GM23248 (cell line): ENCODE results near the gene NCOA1. TPM values are rescaled to one million over a fixed set of nuclear protein-coding genes. Genes with fewer than 3 reads are reported as not detected.

Source experiments
- DNase-seq: peaks from one replicate; pipeline ENCODE4 v3.0.0-alpha.2; 2015
- H2AFZ ChIP-seq: fragments of 200-600 bp; sonication (generic); 2 replicates; pipeline ENCODE4 v1.6.1; 2016; ENCODE audit warnings: antibody characterized with exemption
- H3F3A ChIP-seq: fragments of 200-600 bp; sonication (generic); 2 replicates; pipeline ENCODE4 v1.6.1; 2016; ENCODE audit warnings: mild to moderate bottlenecking, antibody characterized with exemption, mixed run types; ENCODE audit not compliant: insufficient read depth
- H3K27ac ChIP-seq: fragments of 200-600 bp; sonication (generic); 2 replicates; pipeline ENCODE4 v1.5.1; 2016; ENCODE audit warnings: mild to moderate bottlenecking
- H3K27me3 ChIP-seq: fragments of 200-600 bp; sonication (generic); replicated peaks from 2 replicates; pipeline ENCODE4 v1.6.1; 2016; ENCODE audit warnings: mild to moderate bottlenecking; ENCODE audit not compliant: insufficient read depth
- H3K36me3 ChIP-seq: fragments of 200-600 bp; sonication (generic); 2 replicates; pipeline ENCODE4 v1.6.1; 2016; ENCODE audit warnings: low read depth, mild to moderate bottlenecking
- H3K4me1 ChIP-seq: fragments of 200-600 bp; sonication (generic); 2 replicates; pipeline ENCODE4 v1.6.1; 2016; ENCODE audit warnings: mild to moderate bottlenecking; ENCODE audit not compliant: insufficient read depth
- H3K4me2 ChIP-seq: fragments of 200-600 bp; sonication (generic); one replicate; pipeline ENCODE4 v1.6.1; 2016; ENCODE audit warnings: mild to moderate bottlenecking; ENCODE audit not compliant: unreplicated experiment
- H3K4me3 ChIP-seq: fragments of 200-600 bp; sonication (generic); 2 replicates; pipeline ENCODE4 v1.5.1; 2016; ENCODE audit warnings: mild to moderate bottlenecking
- H3K79me2 ChIP-seq: fragments of 200-600 bp; sonication (generic); 2 replicates; pipeline ENCODE4 v1.6.1; 2016; ENCODE audit warnings: mild to moderate bottlenecking; ENCODE audit not compliant: insufficient read depth
- H3K9ac ChIP-seq: fragments of 200-600 bp; sonication (generic); 2 replicates; pipeline ENCODE4 v1.6.1; 2016; ENCODE audit warnings: mild to moderate bottlenecking
- H3K9me2 ChIP-seq: fragments of 200-600 bp; sonication (generic); 2 replicates; pipeline ENCODE4 v1.6.1; 2016; ENCODE audit warnings: mixed run types, mild to moderate bottlenecking, moderate library complexity; ENCODE audit not compliant: insufficient read depth
- H3K9me3 ChIP-seq: fragments of 200-600 bp; sonication (generic); one replicate; pipeline ENCODE4 v1.6.1; 2017; ENCODE audit warnings: low read depth
- H4K20me1 ChIP-seq: fragments of 200-600 bp; sonication (generic); 2 replicates; pipeline ENCODE4 v1.6.0; 2016; ENCODE audit not compliant: insufficient read depth
- EZH2 ChIP-seq: fragments of 200-600 bp; sonication (generic); IDR thresholded peaks from 2 replicates; pipeline ENCODE4 v1.6.1; 2018; ENCODE audit warnings: antibody characterized with exemption, mild to moderate bottlenecking; ENCODE audit not compliant: insufficient read depth, poor library complexity, severe bottlenecking
- EZH2phosphoT487 ChIP-seq: fragments of 200-600 bp; sonication (generic); IDR thresholded peaks from 2 replicates; pipeline ENCODE4 v1.6.1; 2018; ENCODE audit warnings: antibody characterized with exemption, moderate library complexity, mild to moderate bottlenecking, low read depth; ENCODE audit not compliant: insufficient read depth
- WGBS, 2 experiments: methylation state at CpG; one replicate each; pipeline ENCODE4 v1.1.6; 2015 to 2017; ENCODE audit warnings: low lambda C conversion rate in 2 of 2, low coverage in 1 of 2; ENCODE audit errors: missing lambda C conversion rate in 2 of 2; 5-methylcytosine and 5-hydroxymethylcytosine counted together
- in situ Hi-C: fragments of 300-500 bp; cut with MboI; formaldehyde crosslinking; loops from 2 replicates; pipeline ENCODE4 v1.15.0; 2020
- polyA plus RNA-seq: library from polyadenylated mRNA; unstranded; fragments of >200 nt; fragmentation: Nextera tagmentation; extraction: Ambion mirVana; gene quantifications from 2 replicates; pipeline ENCODE4 v1.2.1, GENCODE V29; 2016
- total RNA-seq: library from RNA; depleted of rRNA; stranded (reverse); fragments of >200 nt; shearing (Covaris generic); gene quantifications from 2 replicates; pipeline ENCODE4 v1.2.3, GENCODE V29; 2014

NCOA1 gene
- total and polyA plus RNA-seq, 2 experiments from 2014 or later = 2.6 to 8.0 TPM

GRCh38 chr2:24611631-24612030 lies 120.6 kb downstream of the NCOA1 start:
- Histone ChIP-seq H3K79me2 (peaks cover 5% of the 10 kb centered on the region), H3K27me3 (no peaks in the 10 kb centered on the region), H2AFZ (no peak overlapping the region), H3K4me3 (no peak overlapping the region), H3K36me3 (no peaks in the 10 kb centered on the region), H3K27ac (no peak overlapping the region), H4K20me1 (no peaks in the 10 kb centered on the region), H3K4me2 (no peak overlapping the region), H3K9me3 (no peaks in the 10 kb centered on the region), H3K9me2 (no peaks in the 10 kb centered on the region), H3K9ac (no peak overlapping the region), H3K4me1 (no peaks in the 10 kb centered on the region), H3F3A (no peaks in the 10 kb centered on the region)
- in situ Hi-C loops = loop anchor here (10.0 kb wide), 1 partner anchor 163 kb away; no protein-coding TSS in a partner anchor
- WGBS, 2 experiments = 91% methylated on average over 3 of the region's 3 CpGs
- TF ChIP-seq EZH2 (no peak), EZH2phosphoT487 (no peak)
- DNase-seq = no peak

GRCh38 chr2:24613154-24613814 lies 122.2 kb downstream of the NCOA1 start:
- H3K4me1 ChIP-seq = no peaks in the 10 kb centered on the region
- in situ Hi-C loops = loop anchor here (10.0 kb wide), 1 partner anchor 162 kb away; no protein-coding TSS in a partner anchor
- 57 to 62% methylated on average over 6 of the region's 6 CpGs for WGBS, 2 experiments

GRCh38 chr2:24616616-24617015 lies 125.6 kb downstream of the NCOA1 start:
- Histone ChIP-seq H3K9me2 (no peaks in the 10 kb centered on the region), H3K79me2 (peaks cover 4% of the 10 kb centered on the region; the same call in 1 of the 2 replicates), H3K4me1 (no peaks in the 10 kb centered on the region), H3K9ac (no peak overlapping the region), H3K36me3 (no peaks in the 10 kb centered on the region), H3K9me3 (no peaks in the 10 kb centered on the region), H3K27ac (no peak overlapping the region), H3K4me2 (no peak overlapping the region), H3K4me3 (no peak overlapping the region), H3F3A (no peaks in the 10 kb centered on the region), H4K20me1 (no peaks in the 10 kb centered on the region), H3K27me3 (no peaks in the 10 kb centered on the region), H2AFZ (no peak overlapping the region)
- WGBS, 2 experiments = 51 to 55% methylated on average over 2 of the region's 2 CpGs
- TF ChIP-seq EZH2phosphoT487 (no peak), EZH2 (no peak)
- in situ Hi-C loops = loop anchor here (10.0 kb wide), 1 partner anchor 158 kb away; no protein-coding TSS in a partner anchor
- no peak for DNase-seq

More at GRCh38 chr2:24613154-24613814, 122.2 kb downstream of the NCOA1 start:
- Histone ChIP-seq H3K9me2 (no peaks in the 10 kb centered on the region), H3K79me2 (peaks cover 5% of the 10 kb centered on the region), H3K9me3 (no peaks in the 10 kb centered on the region), H3K4me2 (no peak overlapping the region), H2AFZ (no peak overlapping the region), H4K20me1 (no peaks in the 10 kb centered on the region), H3F3A (no peaks in the 10 kb centered on the region), H3K9ac (no peak overlapping the region), H3K27ac (no peak overlapping the region), H3K4me3 (no peak overlapping the region), H3K36me3 (no peaks in the 10 kb centered on the region), H3K27me3 (no peaks in the 10 kb centered on the region)
- DNase-seq = peak; percentile 77
- TF ChIP-seq EZH2phosphoT487 = no peak
- no peak for TF ChIP-seq EZH2

GRCh38 chr2:24617424-24617823 lies 126.4 kb downstream of the NCOA1 start:
- 62 to 65% methylated on average over 2 of the region's 2 CpGs for WGBS, 2 experiments
- no peaks in the 10 kb centered on the region for H3K27me3 ChIP-seq
- H3F3A ChIP-seq = no peaks in the 10 kb centered on the region
- H3K4me1 ChIP-seq = no peaks in the 10 kb centered on the region
- in situ Hi-C loops = loop anchor here (10.0 kb wide), 1 partner anchor 157 kb away; no protein-coding TSS in a partner anchor
- H3K79me2 ChIP-seq = peaks cover 3% of the 10 kb centered on the region; the same call in 1 of the 2 replicates
- no peak overlapping the region for H3K4me2 ChIP-seq
- TF ChIP-seq EZH2 (no peak), EZH2phosphoT487 (no peak)
- no peak for DNase-seq
- H2AFZ ChIP-seq = no peak overlapping the region
- H4K20me1 ChIP-seq = no peaks in the 10 kb centered on the region
- H3K4me3 ChIP-seq = no peak overlapping the region
- H3K9me2 ChIP-seq = no peaks in the 10 kb centered on the region
- H3K27ac ChIP-seq = no peak overlapping the region
- no peaks in the 10 kb centered on the region for H3K36me3 ChIP-seq
- H3K9me3 ChIP-seq = no peaks in the 10 kb centered on the region
- H3K9ac ChIP-seq = no peak overlapping the region
